Activated CD8-positive, alpha-beta memory T cell treated with anti-CD3 and anti-CD28 coated beads for 1 hour (primary cell): Measurements from ENCODE around the gene CDC42EP2.

Experiments used
- DNase-seq, 2 donors: peaks; one replicate each; pipeline ENCODE4 v3.0.0-alpha.2; 2020; ENCODE audit warnings: low read depth in 1 of 2; ENCODE audit errors: extremely low read depth in 1 of 2

The CDC42EP2 gene

DNA sequence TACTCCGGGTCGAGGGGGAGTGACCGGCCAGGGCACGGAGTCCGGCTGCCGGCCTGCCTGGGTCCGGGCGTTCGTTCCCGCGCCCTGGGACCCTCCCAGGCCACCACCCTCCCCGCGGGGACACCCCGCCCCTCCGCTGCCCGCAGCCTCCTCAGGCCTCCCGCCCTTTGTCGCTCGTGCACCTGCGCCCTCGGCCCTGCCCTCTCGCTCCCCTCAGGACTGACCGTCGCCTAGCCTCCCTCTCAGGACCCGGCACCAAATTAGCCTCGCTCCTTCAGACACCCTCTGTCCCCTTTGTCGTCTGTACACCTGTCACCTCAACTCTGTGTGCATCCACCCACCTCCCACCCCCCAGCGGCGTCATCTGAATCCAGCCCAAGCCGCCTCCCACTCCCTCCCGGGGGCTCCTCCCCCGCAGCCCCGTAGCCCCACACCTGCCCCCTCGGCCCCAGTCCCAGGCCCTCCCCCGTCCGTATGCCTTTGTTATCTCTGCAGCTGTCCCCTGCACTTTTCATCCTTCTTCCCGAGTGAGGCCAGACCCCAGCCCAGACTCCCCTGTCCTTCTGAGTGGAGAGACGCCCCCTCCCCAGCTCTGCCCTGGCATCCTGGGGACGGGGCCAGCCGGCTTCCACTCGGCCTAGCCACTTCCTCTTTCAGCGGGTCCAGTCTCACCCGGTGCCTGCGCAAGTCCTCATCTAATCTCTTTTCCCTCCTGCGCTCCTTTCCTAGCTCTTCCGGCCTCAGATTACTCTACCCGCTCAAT is 40.5 kb downstream of the CDC42EP2 start:
- peak; percentile 17 to 39 for DNase-seq

DNA sequence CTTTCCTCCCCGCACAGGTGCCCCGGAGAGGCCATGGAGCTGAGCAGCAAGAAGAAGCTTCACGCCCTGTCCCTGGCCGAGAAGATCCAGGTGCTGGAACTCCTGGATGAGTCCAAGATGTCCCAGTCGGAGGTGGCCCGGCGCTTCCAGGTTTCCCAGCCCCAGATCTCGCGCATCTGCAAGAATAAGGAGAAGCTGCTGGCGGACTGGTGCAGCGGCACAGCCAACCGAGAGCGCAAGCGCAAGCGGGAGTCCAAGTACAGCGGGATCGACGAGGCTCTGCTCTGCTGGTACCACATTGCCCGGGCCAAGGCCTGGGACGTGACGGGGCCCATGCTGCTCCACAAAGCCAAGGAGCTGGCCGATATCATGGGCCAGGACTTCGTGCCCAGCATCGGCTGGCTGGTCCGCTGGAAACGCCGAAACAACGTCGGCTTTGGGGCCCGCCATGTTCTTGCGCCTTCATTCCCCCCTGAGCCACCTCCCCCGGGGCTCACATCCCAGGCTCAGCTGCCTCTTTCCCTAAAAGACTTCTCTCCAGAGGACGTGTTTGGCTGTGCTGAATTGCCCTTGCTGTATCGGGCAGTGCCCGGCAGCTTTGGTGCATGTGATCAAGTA is 41.2 kb downstream of the CDC42EP2 start:
- no peak for DNase-seq

DNA sequence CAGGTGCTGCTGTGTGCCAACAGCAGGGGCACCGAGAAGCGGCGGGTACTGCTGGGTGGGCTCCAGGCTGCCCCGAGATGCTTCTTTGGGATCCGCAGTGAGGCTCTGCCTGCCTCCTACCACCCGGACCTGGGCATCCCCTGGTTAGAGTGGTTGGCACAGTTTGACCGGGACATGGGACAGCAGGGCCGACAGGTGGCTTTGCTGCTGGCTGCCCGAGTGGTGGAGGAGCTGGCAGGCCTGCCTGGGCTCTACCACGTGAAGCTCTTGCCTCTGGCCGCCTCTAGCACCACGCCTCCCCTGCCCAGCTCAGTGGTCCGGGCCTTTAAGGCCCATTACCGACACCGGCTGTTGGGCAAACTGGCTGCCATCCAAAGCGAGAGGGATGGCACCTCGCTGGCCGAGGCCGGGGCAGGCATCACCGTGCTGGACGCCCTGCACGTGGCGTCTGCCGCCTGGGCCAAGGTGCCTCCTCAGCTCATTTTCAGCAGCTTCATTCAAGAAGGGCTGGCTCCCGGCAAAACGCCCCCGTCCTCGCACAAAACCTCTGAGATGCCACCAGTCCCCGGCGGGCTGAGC is 41.8 kb downstream of the CDC42EP2 start:
- DNase-seq, result no peak

DNA sequence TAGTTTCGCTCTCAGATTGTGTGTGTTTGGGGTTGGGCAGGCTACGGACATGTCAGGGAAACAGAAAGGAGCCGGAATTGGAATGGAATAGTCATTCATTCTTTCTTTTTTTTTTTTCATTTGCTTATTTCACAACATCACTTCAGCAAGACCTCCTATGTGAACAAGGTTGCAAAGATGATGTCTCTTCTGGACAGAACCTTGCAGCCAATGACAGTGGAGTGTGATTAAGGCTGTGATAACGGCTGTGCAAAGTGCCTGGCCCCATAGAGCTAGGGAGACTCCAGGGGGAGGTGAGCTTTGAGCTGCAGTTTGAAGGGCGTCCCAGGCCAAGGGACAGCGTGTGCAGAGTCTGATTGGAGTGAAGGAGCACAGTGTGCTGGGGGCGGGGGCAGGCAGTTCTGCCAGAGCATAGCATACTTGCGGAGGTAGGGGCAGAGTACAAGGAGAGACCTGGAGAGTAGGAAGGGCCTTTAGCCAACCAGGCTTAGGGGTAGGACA is 43.2 kb downstream of the CDC42EP2 start:
- DNase-seq, result no peak

DNA sequence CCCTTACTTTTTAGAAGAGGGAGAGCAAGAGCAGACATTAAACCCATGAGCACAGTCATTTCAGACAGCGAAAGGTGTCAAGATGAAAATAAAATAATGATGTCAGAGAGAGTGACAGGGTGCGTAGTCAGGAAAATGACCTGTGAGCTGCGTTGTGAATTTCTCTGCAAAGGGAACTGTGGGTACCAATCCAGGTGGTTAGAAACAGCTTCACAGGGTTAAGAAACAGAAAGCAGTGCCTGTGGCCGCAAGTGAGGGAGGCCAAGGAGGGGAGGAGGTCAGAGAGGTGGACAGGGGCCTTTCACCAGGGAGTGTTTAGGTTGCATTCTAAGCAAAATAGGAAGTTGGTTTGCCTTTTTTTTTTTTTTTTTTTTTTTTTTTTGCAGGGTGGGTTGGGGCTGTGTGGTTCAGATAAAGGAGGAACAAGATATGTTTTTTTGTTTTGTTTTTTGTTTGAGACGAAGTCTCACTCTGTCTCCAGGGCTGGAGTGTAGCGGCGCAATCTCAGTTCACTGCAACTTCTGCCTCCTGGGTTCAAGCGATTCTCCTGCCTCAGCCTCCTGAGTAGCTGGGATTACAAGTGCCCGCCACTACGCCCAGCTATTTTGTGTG is 47.8 kb downstream of the CDC42EP2 start:
- no peak for DNase-seq

DNA sequence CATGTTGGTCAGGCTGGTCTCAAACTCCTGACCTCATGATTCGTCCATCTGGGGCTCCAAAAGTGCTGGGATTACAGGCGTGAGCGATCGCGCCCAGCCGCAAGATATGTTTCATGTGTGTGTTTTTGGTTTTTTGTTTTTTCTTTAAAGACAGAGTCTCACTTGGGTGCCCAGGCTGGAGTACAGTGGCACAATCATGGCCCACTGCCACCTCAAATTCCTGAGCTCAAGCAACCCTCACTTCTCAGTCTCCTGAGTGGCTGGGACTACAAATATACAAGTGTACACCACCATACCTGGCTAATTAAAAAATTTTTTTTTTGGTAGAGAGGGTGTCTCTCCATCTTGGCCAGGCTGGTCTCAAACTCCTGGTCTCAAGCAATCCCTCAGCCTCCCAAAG is 48.3 kb downstream of the CDC42EP2 start:
- DNase-seq, result no peak

DNA sequence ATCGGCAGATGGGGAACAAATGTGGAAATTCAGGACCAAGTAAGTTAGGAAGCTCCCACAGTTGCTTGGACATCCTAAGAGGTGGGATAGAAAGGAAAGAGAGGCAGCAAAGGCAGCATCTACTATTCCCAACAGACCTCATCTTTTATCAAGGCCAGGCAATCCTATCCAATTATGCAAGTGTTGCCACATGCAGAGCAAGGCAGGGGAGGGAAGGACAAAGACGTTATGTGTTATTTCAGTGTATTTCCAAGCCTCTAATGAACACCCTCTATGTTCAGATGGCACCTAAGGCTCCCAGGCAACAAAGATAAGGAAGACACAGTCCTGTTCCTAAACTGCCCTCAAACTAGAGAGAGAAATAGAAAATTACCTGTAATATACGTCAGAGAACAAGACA is 49.1 kb downstream of the CDC42EP2 start:
- no peak for DNase-seq

DNA sequence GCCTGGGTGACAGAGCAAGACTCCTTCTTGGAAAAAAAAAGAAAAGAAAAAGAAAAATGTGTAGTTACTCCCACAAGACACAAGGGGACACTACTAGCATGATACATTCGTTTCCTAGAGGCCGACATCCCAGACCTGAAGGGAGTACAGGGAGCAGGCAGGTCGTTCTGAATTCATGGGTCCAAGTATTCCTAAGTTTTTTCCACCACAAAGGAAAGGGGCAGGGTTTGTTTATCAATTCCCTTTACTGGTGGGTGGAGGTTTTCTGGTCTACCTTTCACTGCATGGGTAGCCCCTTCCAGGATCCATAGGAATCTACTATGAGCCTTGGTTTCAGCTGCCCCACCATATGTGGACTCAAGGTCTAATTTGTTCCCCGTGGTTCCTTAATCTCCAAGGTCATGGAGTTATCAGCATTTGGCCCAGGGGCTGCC is 51.7 kb downstream of the CDC42EP2 start:
- DNase-seq, result no peak

DNA sequence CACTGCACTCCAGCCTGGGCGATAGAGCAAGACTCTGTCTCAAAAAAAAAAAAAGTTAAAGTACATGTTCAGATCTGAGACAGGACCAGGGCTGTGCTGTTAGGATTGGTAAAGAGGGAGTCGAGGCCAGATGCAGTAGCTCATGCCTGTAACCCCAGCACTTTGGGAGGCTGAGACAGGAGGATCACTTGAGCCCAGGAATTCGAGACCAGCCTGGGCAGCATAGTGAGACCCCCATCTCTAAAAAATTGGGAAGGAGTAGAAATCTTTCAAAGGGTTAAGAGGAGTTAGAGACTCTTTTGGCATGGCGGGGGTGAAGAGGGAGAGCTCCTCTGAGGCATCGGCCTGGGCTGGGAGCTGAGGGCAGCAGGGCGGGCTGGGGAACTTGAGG is 56.0 kb downstream of the CDC42EP2 start:
- no peak for DNase-seq
